ENCODE measurements around the gene POLR2H. TPM values are rescaled to one million over a fixed set of nuclear protein-coding genes. Genes with fewer than 3 reads are reported as not detected.

Gene POLR2H
- polyA plus RNA-seq, 1 donor (not counting 4 experiments of a cell fraction or from before 2014, with no cell fraction given), result 202 TPM

- H2AFZ ChIP-seq (ENCODE audit: control insufficient read depth, low read length), result no peak overlapping the region
- no peak overlapping the region for H3K27ac ChIP-seq (ENCODE audit: control insufficient read depth, insufficient read depth, low read length)
- H3K36me3 ChIP-seq (ENCODE audit: control insufficient read depth in 2 of 2, extremely low read depth in 1 of 2, insufficient read depth in 2 of 2, low read length in 2 of 2), result peaks cover 79 to 83% of the 10 kb centered on the region in 2 experiments
- no peaks in the 10 kb centered on the region for H3K9me1 ChIP-seq (ENCODE audit: control insufficient read depth, extremely low read depth, insufficient read depth, low read length)
- peaks cover under 1% of the 10 kb centered on the region for H3K4me1 ChIP-seq (ENCODE audit: control insufficient read depth, extremely low read depth, insufficient read depth, low read length)
- peaks cover 78% of the 10 kb centered on the region for H3K79me2 ChIP-seq (ENCODE audit: control insufficient read depth, insufficient read depth, low read length)
- TF ChIP-seq EZH2 (IDR thresholded peaks at IDR 0.05; ENCODE audit: low read length) (no peak), CTCF (optimal IDR thresholded peaks at IDR 0.05 in 1 of 3, IDR thresholded peaks at IDR 0.05 in 1 of 3, conservative IDR thresholded peaks at IDR 0.05 in 1 of 3; ENCODE audit: extremely low read depth in 1 of 3, insufficient read depth in 2 of 3, low read length in 3 of 3) (no peak)
- no peaks in the 10 kb centered on the region for H3K27me3 ChIP-seq (ENCODE audit: control insufficient read depth, extremely low read depth, insufficient read depth, low read length)
- dilution Hi-C loops (cut with MboI; ENCODE audit: extremely low pct_ligation_motif_present, low sequenced_read_pairs), result no loop called here
- DNase-seq (ENCODE audit: low read depth, low spot score) (no peak), FAIRE-seq (no peak)
- peaks cover 20% of the 10 kb centered on the region for H4K20me1 ChIP-seq (ENCODE audit: control insufficient read depth, extremely low read depth, insufficient read depth, low read length)
- no peak overlapping the region for H3K4me3 ChIP-seq (ENCODE audit: control insufficient read depth in 2 of 3, extremely low read depth in 1 of 3, insufficient read depth in 2 of 3, low read depth in 1 of 3, low read length in 3 of 3)
- no peak overlapping the region for H3K9ac ChIP-seq (ENCODE audit: control insufficient read depth, extremely low read depth, insufficient read depth, low read length)
- no peaks in the 10 kb centered on the region for H3K9me3 ChIP-seq (ENCODE audit: control insufficient read depth, low read depth, low read length)
- H3K4me2 ChIP-seq (ENCODE audit: control insufficient read depth, extremely low read depth, insufficient read depth, low read depth, low read length), result no peak overlapping the region
These were observed 35.7 kb upstream of the POLR2H start for GRCh38 chr3:184325715-184326369.

DNA sequence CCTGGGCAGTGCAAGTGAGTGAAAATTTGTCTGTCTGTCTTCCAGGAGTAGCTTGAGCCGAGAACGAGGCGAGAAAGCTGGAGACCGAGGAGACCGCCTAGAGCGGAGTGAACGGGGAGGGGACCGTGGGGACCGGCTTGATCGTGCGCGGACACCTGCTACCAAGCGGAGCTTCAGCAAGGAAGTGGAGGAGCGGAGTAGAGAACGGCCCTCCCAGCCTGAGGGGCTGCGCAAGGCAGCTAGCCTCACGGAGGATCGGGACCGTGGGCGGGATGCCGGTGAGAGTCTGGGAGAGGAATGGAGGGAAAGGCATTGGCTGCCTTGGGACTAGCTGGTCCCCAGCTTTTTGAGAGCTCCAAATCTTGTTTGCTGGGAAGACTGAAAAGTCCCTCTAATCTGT, 34.3 kb upstream of the POLR2H start:
- Histone ChIP-seq H3K9ac (ENCODE audit: control insufficient read depth, extremely low read depth, insufficient read depth, low read length) (no peak overlapping the region), H3K79me2 (ENCODE audit: control insufficient read depth, insufficient read depth, low read length) (peaks cover 65% of the 10 kb centered on the region), H3K4me3 (ENCODE audit: control insufficient read depth in 2 of 3, extremely low read depth in 1 of 3, insufficient read depth in 2 of 3, low read depth in 1 of 3, low read length in 3 of 3) (no peak overlapping the region), H3K9me3 (ENCODE audit: control insufficient read depth, low read depth, low read length) (no peaks in the 10 kb centered on the region), H3K4me2 (ENCODE audit: control insufficient read depth, extremely low read depth, insufficient read depth, low read depth, low read length) (no peak overlapping the region), H3K27ac (ENCODE audit: control insufficient read depth, insufficient read depth, low read length) (no peak overlapping the region), H3K36me3 (ENCODE audit: control insufficient read depth in 2 of 2, extremely low read depth in 1 of 2, insufficient read depth in 2 of 2, low read length in 2 of 2) (peaks cover 76 to 83% of the 10 kb centered on the region in 2 experiments), H4K20me1 (ENCODE audit: control insufficient read depth, extremely low read depth, insufficient read depth, low read length) (peaks cover 13% of the 10 kb centered on the region), H3K27me3 (ENCODE audit: control insufficient read depth, extremely low read depth, insufficient read depth, low read length) (no peaks in the 10 kb centered on the region), H3K9me1 (ENCODE audit: control insufficient read depth, extremely low read depth, insufficient read depth, low read length) (peaks cover 2% of the 10 kb centered on the region), H3K4me1 (ENCODE audit: control insufficient read depth, extremely low read depth, insufficient read depth, low read length) (peaks cover 13% of the 10 kb centered on the region), H2AFZ (ENCODE audit: control insufficient read depth, low read length) (no peak overlapping the region)
- FAIRE-seq (no peak), DNase-seq (ENCODE audit: low read depth, low spot score) (no peak)
- dilution Hi-C loops (cut with MboI; ENCODE audit: extremely low pct_ligation_motif_present, low sequenced_read_pairs), result no loop called here
- TF ChIP-seq EZH2 (IDR thresholded peaks at IDR 0.05; ENCODE audit: low read length) (no peak), CTCF (optimal IDR thresholded peaks at IDR 0.05 in 1 of 3, IDR thresholded peaks at IDR 0.05 in 1 of 3, conservative IDR thresholded peaks at IDR 0.05 in 1 of 3; ENCODE audit: extremely low read depth in 1 of 3, insufficient read depth in 2 of 3, low read length in 3 of 3) (no peak)
